NCI-H1930 (cell line): ENCODE data around the gene CBLC.

Experiments used
- DNase-seq, 2 experiments: peaks; one replicate each; lab custom pipeline; 2025; lab: John Stamatoyannopoulos, UW

CBLC gene

GRCh38 chr19:44799627-44800346 is 22.1 kb downstream of the CBLC start:
- no peak for DNase-seq

- peak; percentile 57 to 79 for DNase-seq
Measured at GRCh38 chr19:44800461-44800860, 22.8 kb downstream of the CBLC start.

- no peak for DNase-seq
Measured at GRCh38 chr19:44803442-44804428, 26.0 kb downstream of the CBLC start.

DNA sequence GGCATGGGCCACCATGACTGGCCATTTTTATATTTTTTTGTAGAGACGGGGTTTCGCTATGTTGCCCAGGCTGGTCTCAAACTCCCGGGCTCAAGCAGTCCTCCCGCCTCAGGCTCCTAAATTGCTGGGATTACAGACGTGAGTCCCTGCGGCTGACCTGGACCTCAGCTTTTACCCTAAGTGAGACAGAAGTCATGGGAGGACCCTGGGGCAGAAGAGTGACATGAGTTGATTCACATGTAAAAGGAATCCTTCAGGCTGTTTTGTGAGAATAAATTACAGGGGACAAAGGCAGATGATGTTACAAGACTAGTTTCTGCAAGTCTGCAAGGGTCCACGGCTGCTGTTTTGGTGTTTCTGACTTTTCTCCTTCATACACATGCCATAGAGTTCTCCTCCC is 28.6 kb downstream of the CBLC start:
- DNase-seq: no peak

GRCh38 chr19:44807162-44807561 is 29.5 kb downstream of the CBLC start:
- no peak for DNase-seq

DNA sequence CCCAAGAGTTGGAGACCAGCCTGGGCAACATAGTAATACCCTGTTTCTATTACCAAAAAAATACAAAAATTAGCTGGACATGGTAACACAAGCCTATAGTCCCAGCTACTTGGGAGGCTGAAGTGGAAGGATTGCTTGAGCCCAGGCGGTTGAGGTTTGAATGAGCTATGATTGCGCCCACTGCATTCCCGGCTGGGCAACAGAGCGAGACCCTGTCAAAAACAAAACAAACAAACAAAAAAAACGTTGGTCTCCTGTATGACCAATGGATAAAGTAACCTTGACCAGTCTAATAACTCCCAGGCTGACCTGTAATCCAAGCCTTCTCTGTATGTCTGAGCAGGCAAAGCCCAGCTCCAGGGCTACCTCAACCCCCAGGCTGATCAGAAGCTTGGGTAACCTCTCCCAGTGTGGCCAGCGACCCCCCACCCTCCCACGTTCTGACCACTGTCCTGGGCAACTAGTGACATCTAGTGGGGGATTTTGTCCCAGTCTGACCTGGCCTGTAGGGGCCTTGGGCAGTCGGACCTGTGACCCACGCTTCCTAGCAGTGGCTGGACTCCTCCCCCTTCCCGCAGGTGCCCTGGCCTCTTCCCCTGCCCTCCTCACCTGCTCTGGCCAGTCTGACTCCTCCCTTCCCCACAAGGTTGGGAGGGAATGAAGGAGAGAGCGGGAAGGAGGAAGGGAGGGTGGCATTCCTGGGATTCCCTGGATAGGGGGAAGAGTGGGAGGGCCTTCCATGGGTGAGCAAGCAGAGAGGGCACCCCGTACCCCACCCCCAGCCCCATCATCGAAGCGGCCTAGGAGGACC is 30.2 kb downstream of the CBLC start:
- DNase-seq: peak in 1 of 2 experiments; percentile 27

DNA sequence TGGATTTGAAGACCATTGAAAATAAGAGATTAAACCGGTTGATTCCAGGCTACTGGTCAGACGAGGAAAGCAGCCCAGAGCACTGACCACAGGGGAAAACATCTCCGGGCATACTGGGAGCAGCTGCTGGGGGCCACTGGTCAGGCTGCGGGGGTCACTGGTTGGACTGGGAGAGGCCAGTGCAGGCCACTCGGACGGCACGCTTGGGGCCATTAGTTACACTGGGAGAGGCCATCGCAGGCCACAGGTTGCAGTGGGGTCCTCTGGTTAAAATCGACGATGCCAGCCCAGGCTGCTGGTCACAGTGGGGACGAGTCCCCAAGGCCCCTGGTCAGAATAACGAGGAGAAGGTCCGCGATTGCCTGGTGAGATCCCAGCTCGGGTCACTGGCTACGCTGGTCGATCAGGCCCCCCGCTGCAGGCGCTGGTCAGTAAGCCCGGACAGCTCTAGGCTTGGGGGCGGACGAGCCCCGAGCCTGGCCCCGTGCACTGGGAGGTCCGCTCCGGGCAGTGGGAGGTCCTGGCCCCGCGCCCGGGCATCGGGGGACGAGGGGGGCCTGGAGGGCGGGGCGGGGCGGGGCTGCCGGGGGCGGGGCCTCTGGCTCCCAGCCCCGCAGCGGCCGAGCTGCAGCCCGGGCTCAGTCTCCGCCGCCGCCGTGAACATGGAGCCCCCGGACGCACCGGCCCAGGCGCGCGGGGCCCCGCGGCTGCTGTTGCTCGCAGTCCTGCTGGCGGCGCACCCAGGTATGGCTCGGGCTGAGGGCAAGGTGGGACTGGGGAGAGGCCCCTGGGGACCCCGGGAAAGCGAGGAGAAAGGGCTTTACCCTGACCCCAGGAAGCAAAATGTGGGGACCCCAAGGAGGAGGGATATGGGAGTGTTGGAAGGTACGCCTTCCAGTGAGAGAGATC is 31.0 kb downstream of the CBLC start, which contains the start of gene BCAM:
Gene BCAM (plus strand): TSS at position 641 of the 909 bp plus-strand sequence. CDS start 22 bp downstream, at position 663.
- peak in 1 of 2 experiments; percentile 65 for DNase-seq

- no peak for DNase-seq
Measured at GRCh38 chr19:44809577-44810233, 32.0 kb downstream of the CBLC start.

DNA sequence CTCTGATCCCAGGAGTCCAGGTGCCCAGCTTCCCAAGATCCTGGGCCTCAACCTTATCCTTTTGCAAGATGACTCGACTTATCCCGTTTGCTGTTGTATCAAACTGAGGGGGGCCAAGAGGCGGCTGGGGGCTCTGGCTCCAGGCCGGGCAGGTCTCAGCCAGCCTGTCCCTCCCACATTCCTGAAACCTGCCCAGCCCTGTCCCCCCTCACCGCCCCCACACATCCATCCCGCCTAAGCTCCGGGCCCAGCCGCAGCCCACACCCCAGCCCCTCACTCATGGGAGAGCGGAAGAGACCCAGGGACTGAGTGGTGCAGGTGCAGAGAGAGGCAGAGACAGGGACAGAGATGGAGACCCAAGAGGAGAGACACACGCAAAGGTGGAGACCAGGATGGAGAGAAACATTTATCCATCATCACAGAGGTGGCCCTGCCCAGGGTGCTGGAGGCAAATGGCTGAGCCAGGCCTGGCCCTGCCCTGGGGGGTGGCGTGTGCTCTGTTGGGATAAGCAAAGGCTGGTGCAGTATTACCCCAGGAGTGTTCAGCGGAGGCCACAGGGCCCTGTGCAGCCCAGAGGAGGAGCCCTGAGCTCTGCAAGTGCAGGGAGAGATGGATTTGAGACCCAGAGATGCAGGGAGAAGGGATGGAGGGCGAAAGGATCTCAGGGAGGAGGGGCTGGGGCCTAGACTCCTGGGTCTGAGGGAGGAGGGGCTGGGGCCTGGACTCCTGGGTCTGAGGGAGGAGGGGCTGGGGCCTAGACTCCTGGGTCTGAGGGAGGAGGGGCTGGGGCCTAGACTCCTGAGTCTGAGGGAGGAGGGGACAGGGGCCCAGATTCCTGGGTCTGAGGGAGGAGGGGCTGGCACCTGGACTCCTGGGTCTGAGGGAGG is 32.8 kb downstream of the CBLC start:
- no peak for DNase-seq

GRCh38 chr19:44811122-44811419 is 33.4 kb downstream of the CBLC start:
- DNase-seq: no peak

DNA sequence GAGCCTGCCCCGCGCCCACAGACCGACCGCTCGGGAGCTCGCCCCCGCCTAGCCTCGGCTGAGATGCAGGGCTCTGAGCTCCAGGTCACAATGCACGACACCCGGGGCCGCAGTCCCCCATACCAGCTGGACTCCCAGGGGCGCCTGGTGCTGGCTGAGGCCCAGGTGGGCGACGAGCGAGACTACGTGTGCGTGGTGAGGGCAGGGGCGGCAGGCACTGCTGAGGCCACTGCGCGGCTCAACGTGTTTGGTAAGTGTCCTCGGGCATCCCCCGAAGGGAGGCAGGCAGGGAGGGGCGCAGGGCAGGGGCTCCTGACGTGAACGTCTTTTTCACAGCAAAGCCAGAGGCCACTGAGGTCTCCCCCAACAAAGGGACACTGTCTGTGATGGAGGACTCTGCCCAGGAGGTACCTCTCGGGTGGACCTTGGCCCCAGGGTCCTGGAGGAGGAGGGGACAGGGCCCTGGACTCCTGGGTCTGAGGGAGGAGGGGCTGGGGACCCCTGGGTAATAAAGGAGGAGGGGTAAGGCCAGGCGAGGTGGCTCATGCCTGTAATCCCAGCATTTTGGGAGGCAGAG is 34.5 kb downstream of the CBLC start:
- no peak for DNase-seq

GRCh38 chr19:44813070-44813840 is 35.6 kb downstream of the CBLC start:
- DNase-seq: no peak

DNA sequence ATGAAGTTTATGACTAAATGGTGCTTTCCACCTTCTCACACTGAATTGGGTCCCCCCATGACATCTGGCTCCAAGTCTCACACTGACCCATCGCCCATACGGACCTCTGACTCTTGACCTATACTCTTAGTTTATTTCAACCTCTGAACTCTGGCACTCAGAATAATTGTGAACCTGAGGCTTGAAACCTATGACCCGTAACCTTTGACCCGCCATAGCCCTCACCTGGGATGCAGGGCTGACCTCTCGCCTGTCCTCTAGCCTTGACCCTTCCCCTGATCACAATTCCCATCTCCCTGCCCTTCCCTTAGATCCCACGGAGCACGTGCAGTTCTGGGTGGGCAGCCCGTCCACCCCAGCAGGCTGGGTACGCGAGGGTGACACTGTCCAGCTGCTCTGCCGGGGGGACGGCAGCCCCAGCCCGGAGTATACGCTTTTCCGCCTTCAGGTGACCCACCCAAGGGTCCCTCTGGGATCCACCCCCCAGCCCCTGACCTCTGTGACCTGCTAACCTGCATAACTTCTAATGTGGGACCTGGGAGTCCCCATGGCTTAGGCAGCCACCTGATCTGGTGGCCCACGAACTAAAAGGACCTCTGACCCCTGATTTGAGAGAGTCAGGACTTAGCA is 36.3 kb downstream of the CBLC start:
- DNase-seq: no peak

DNA sequence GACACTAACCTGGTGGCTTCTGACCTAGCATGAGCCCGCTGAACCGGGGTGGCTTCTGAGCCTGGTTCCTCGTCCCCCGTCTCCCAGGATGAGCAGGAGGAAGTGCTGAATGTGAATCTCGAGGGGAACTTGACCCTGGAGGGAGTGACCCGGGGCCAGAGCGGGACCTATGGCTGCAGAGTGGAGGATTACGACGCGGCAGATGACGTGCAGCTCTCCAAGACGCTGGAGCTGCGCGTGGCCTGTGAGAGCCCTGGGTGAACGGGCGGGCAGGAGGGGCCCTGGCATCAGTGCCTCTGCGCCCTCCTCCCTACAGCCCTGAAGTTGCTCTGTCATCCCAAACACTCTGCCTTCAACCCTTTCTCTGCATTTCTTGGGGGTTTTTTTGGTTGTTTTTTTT is 36.8 kb downstream of the CBLC start:
- DNase-seq: no peak

DNA sequence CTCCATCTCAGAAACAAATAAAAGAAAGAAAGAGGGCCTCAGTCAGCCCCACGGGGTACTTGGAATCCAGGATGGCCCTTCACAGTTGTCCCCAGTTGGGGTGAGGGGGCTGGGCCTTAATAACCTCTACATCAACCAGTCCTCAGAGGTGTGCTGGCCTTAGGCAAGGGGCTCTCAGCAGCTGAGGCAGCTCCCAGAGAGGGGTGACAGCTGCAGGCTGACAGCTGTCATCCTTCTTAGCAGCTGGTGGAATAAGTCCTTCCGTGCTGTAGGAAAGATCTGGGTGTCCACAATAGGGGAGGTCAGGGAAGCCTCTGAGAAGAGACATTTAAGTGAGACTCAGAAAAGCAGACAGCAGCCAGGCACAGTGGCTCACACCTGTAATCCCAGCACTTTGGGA is 38.6 kb downstream of the CBLC start:
- no peak for DNase-seq

DNA sequence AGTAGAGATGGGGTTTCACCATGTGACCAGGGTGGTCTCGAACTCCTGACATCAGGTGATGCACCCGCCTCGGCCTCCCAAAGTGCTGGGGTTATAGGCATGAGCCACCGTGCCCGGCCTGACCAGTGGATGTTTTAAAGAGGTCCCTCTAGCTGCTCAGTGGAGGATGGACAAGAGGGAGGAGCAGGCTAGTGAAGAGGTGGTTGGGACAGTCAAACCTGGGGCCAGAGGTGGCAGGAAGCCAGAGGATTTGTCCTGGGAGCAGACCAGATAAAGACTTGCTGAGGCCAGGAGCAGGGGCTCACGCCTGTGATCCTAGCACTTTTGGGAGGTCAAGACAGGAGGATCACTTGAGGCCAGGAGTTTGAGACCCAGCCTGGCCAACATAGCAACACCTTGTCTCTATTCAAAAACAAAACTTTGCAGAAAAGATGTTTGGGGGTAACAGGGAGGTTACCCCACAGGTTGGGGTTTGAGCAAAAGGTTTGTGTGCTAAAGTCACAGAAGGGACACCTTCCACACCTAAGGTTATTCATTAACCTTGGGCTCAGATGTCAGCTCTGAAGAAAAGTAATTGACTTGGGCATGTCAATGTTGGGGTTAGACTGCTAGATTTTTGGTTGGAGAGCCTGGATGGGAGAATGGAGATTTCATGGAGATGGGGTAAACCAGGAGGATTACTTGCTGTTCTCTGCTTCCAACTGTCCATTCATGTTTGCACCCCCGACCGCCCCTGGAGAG is 40.2 kb downstream of the CBLC start:
- DNase-seq: no peak

DNA sequence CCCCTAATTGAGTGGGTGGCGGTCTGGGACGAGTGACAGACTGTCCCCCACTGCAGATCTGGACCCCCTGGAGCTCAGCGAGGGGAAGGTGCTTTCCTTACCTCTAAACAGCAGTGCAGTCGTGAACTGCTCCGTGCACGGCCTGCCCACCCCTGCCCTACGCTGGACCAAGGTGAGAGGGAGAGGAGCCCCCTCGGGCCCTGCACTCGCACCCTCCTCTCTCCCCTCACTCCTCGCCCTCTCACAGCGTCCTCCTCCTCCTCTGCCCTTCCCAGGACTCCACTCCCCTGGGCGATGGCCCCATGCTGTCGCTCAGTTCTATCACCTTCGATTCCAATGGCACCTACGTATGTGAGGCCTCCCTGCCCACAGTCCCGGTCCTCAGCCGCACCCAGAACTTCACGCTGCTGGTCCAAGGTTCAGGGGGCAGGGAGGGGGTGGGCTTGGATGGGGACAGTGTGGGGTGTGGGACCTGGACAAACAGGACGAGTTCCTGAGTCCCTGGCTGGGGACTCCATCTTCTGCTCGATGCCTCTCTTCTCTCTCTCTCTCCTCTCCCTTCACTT is 40.9 kb downstream of the CBLC start:
- no peak for DNase-seq
